GM18511 (cell line): Measurements from ENCODE around the gene DCTD.

Source experiments
- ATAC-seq: cut with Tn5 transposase; IDR thresholded peaks from one replicate; pipeline ENCODE4 v1.9.1; 2021; ENCODE audit warnings: mild to moderate bottlenecking, moderate library complexity; ENCODE audit not compliant: unreplicated experiment

The DCTD gene

DNA sequence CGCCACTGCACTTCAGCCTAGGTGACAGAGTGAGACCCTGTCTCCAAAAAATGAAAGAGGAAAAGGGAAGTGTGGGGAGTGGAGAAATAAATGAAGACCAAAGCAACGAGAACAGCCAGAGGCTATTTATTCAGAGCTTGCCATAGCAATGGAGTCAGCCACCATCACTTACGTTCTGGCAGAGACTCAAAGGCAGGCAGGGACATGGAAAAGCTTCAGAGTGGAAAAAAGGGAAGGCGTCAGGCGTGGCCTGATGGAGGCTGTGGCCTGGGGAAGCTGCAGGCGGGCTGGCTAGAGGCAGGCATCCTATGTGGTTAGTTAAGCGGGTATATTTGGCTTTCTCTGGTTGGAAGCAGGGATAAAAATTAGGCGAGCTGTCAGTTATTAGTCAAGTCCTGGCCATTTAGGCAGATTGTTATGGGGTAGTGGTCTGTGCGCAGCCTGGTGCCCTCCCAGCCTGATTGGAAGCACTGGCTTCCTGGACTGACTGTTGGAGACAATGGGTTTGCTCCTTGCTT is 73.3 kb downstream of the DCTD start:
- ATAC-seq: no peak

DNA sequence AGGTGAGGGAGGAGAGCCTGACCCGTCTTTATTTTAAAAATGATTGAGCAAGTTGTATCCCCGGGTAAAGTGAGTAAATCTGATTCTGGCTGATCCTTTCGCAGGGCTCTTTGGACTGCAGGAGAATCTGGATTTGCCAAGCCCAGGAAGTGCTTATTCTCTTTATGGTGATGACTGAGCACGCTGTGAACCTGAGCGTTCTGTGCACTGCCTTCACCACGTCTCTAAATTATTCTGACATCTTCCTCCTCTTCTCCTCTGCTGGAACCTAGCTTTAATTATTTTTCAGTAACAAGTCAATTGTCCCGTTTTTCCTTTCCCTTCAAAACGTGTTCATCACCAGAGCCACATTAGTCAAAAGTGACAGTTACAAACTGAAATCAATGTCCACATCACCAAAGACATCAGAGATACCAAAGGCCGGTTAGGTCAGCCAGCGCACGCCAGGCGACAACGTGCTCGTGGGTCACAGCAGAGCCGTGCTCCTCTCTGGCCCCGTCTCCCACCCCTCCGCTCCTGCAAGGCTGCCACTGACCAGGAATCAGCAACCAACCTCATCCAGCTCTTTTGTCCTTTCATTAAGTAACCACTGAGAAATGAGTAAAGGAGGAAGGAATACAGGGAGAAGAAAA is 74.3 kb downstream of the DCTD start:
- no peak for ATAC-seq

DNA sequence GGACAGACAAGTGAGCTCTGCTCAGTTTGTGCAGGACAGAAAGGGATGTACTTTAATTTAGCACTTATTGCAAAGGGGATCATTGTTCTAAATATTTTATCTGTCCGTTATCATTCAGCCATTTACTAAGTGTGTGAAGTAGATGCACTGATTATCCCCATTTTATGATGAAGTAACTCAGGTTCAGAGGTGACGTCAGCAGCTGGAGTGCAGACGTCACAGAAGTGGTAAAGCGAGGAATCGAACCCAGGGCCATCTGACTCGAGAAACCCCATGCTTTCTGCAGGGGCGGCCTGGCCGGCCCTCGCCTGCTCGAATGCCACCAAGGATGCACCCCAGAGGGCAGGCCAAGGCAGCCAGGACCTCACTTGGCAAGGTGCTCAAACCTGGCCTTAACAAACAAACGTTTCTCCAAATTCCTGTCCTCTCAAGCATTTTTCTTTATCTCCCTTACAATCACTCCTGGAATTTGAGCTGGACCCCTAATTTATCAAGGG is 75.0 kb downstream of the DCTD start:
- no peak for ATAC-seq

DNA sequence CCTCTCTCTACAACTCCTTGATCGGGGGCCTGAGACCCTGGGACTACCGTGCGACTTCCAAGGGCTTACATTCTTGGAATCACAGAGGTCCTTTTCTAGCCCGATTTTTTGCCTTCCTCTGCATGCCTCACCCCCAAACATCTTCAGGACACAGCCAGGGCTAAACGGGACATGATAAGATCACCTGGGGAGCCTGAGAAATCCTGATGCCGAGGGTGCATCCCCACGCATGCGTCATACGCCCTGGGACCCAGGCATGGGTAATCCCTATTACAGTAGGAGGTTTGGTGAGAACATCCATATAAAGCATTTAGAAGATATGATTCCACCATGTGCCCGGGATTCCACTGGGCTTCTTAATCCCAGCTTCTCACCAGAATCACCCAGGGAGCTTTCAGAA is 77.1 kb downstream of the DCTD start:
- no peak for ATAC-seq
